ENCODE results near the gene GFI1.
A peak's percentile ranks its signal among the peaks of the same experiment; 100 is the strongest.
"Not testable (repeated sequence)": the region's sequence is repeated elsewhere in the genome, so short reads cannot be mapped to it uniquely, and the experiment has no call there.

Gene GFI1

DNA sequence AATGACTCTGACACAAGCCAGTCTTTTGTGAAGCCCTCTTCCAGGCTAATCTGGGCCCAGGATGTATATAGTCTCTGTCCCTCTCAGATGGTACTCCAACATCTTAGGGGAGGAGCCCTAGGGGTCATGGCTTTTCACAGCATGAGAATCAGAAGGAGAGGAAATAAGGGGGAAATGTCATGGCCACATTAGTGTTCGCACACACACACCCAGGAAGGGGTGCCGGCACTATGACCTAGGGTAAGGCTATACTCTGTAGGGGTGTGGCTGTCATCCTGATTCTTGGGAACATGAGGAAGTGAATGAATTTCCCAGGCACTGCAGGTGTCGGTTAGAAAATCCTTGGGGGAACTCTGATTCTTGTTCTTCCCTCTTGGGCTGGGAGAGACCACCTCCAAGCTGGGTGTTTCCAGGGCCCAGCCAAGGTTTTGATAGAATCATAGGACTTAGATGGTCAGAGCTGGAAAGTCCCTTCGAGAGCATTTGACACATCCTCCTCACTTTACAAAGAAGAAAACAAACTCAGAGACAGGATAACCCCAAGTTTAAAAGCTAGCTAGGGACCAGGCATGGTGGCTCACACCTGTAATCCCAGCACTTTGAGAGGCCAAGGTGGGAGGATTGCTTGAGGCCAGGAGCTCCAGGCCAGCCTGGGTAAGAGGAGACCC, 22.0 kb downstream of the GFI1 start:
- DNase-seq: no peak

DNA sequence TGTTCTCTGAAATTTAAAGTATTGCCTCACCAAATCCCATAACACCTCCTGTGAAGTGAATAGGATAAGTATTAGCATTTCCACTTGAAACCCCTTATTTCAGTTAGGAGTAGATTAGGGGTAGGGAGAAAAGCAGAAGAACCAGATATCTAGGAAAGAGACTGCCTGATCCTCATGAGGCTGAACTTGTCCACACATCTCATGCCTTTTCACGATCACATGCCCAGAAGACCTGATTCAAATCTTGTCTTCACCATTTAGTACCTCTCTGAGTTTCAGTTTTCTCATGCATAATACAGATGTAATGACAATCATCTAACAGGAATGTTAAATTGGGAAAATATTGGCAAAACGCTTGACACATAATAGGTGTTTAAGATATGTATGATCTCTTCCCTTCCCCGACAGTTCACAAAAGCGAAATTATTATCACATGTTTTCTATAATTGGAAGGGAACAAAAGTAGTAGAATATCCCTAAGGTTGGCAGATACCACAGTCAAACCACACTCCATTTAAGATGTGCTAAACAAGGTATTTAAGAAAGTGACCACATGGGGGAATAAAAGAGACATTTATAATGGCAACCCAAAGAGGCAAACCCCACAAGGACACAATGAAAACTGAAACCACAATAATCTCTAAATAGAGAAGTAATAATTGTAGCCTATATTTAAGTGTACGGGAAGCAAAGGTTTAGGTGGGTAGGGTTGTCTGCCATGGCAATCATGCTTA, 25.2 kb downstream of the GFI1 start:
- peak; percentile 71 to 88 for DNase-seq

GRCh38 chr1:92459871-92460320, 26.8 kb downstream of the GFI1 start:
- DNase-seq: peak; percentile 99 to 100

- DNase-seq: no peak
These were observed 28.6 kb downstream of the GFI1 start for GRCh38 chr1:92458146-92458545.

- DNase-seq: no peak
These were observed 38.7 kb downstream of the GFI1 start for GRCh38 chr1:92447976-92448375.

GRCh38 chr1:92447033-92447681, 39.6 kb downstream of the GFI1 start:
- DNase-seq: no peak

DNA sequence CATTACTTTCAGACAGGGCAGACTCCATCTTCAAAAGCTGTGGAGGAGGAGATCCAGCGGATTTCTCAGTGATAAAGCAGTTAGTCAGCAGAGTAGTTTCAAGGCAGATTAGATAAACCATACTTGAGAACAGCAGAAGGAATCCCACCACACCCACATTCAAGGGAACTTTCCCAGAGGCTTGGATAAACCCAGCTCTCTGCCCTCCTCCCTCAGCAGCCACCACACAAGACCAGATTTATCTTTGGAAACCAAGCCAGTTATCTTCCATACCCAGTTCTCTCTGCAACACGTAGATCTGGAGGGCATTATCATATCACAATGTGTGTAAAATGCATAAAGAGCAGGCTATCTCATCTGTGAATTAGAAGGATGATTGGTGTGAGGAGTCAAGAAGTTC, 40.2 kb downstream of the GFI1 start:
- DNase-seq: no peak

GRCh38 chr1:92445865-92446264, 40.9 kb downstream of the GFI1 start:
- DNase-seq: no peak

- DNase-seq: no peak
These were observed 42.4 kb downstream of the GFI1 start for GRCh38 chr1:92444351-92444750.

DNA sequence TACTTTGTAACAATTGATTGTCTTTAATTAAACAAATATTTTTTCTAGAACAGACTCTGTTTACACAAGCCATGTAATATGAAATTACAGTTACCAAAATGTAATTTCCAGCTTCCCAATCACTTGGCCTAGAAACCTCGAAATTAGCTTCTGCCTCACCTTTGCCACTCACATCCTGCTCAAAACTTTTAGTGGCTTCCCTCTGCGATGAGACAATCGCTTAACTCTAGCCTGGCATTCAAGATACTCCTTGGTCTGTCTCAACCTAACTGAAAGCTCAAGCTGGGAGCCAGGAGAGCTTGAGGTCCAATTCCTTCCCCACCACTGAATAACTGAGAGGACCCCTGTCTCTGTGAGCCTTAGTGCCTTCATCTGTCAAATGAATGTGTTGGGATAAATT, 42.8 kb downstream of the GFI1 start:
- no peak for DNase-seq

DNA sequence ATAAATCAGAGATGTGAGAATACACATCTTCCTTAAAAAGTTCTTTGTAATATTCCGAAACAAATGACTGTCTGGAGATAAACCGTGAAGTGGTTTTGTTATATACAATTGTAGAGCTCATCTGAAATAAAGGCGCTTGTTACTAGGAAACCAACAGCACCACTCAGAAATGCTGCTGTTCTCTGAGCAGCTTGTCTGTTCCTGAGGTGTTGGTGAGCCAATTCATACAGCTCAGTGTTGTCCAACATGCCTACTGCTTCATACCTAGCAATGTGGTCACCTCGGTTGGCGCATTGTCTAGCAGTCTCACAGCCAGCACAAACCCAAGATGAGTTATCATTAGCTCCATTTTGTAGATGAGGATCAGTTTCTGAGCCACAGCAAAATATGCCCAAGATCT, 44.4 kb downstream of the GFI1 start:
- no peak for DNase-seq

DNA sequence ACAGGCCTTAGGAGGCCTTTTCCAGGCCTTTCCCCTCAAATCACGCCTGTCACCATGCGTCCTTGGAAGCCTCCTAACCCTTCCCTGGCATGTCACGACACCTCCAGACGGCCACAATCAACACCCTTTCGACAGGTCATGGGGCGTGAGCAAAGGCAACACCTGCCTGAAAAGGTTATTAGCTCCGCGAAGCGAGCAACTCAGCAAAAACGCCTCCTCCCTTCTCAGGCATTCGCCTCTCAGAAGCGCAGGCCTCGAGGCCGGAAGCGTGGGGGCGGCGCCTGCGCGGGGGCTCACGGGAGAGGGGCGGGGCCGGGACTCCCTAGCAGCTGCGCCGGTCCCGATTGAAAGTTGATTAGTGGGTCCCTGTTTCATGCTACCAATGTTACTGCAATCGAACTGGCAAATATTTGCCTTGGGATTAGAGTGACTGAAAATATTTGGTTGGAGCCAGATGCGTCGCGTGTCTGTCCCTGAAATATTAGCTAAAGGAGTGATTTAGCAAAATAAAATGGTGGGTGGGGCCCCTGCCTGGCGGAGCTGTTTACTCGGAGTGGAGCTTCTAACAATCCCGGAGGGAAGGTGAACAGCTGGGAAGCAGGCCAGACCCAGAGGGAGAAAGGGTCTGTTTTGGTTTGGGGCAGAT, 44.9 kb downstream of the GFI1 start:
- no peak for DNase-seq

- no peak for DNase-seq
These were observed 45.4 kb downstream of the GFI1 start for GRCh38 chr1:92441316-92441696.

DNA sequence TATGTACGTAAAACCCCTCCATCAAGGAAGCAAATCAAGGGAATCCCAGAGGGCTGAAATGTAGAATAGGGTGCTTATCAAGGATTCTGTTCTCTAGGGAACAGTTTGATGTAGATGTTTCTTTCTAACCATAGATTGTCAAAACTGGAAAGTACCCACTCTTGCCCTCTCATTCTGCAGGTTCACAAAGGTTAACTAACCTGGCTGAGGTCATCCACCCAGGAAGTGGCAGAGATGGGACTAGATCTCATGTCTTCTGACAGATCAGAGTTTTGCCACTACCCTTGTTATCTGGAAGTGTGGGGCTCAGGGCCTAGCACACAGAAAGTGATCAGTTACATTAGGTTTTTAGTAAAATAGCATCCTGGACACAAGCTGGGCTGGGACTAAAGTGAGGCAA, 47.4 kb downstream of the GFI1 start:
- DNase-seq: no peak

DNA sequence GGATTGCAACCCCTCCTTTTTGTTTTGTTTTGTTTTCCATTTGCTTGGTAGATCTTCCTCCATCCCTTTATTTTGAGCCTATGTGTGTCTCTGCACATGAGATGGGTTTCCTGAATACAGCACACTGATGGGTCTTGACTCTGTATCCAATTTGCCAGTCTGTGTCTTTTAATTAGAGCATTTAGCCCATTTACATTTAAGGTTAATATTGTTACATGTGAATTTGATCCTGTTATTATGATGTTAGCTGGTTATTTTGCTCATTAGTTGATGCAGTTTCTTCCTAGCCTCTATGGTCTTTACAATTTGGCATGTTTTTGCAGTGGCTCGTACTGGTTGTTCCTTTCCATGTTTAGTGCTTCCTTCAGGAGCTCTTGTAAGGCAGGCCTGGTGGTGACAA, 52.2 kb downstream of the GFI1 start:
- DNase-seq: not testable (repeated sequence)

DNA sequence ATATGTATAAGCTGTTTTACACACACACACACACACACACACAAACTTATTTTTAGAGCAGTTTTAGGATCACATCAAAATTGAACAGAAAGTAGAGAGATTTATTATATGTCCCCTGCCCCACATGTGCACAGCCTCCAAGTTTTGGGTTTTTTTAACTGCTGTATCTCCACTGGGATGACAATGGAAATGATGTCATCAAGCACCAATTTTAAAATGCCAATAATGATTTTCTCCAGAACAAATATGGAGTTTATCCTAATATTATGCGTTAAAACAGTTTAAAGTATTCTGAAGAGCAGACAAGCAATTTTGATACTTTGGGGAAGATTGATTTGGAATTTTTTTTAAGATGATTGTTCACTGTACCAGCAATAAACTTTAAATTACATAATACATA, 56.7 kb downstream of the GFI1 start:
- DNase-seq: no peak

DNA sequence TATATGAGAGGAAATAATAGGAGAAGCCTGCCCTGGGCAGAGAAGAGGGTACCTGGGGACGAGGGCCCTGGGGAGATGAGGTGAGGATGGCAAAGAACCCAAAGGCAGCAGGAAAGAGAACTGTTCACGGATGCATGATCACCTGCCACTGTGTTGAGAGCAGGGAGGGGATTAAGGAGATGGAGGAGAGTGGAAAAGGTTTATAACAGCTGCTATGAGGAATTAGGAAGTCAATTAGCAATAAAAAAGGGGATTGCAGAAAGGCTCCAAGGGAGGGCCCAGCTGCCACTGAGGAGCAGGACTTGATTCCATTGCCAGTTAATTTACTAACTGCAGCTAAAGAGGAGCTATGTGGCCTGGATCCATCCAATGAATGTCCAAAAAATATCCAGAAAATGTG, 61.1 kb downstream of the GFI1 start:
- no peak for DNase-seq
